HepG2 (cell line): Measurements from ENCODE around the gene TLR5. TPM values are rescaled to one million over a fixed set of nuclear protein-coding genes. Genes with fewer than 3 reads are reported as not detected.

ENCODE experiments used
- ATAC-seq: fragments of 200-7000 bp; cut with Tn5 transposase; 3 replicates; pipeline ENCODE4 v1.9.1; 2020; ENCODE audit warnings: mild to moderate bottlenecking, moderate library complexity
- BruUV-seq: library from RNA; stranded (reverse); fragments of 400-500 nt; replicated peaks from 2 replicates; lab custom pipeline; 2021; lab: Mats Ljungman, UMichigan
- CTCF ChIA-PET: fragments of 300-600 bp; formaldehyde crosslinking; extraction: SDS; loops from one replicate; lab custom pipeline; 2021; ENCODE audit warnings: low total read pairs, inconsistent platforms, low intra/inter-chr PET ratio; lab: Yijun Ruan, JAX
- POLR2A ChIA-PET: fragments of 350-600 bp; sonication (Branson Sonifier 250); formaldehyde crosslinking; loops from one replicate; lab custom pipeline; 2020; ENCODE audit warnings: antibody characterized with exemption, inconsistent platforms; lab: Yijun Ruan, JAX
- DNase-seq: peaks from one replicate; pipeline ENCODE4 v3.0.0-alpha.2; 2015; ENCODE audit warnings: low spot score
- FAIRE-seq: peaks from 3 replicates; lab custom pipeline; 2011; peaks lifted over from hg19 to GRCh38; lab: Jason Lieb, UNC
- H2AFZ ChIP-seq: one replicate; pipeline ENCODE4 v1.6.1; 2011; ENCODE audit warnings: low read length, inconsistent platforms
- H3K27ac ChIP-seq: fragments of 300-600 bp; 3 replicates; pipeline ENCODE4 v1.8.0; 2011; ENCODE audit warnings: mixed run types, mild to moderate bottlenecking, mixed read lengths, low read length, inconsistent platforms; ENCODE audit not compliant: insufficient read depth; ENCODE audit errors: extremely low read length
- H3K27me3 ChIP-seq, 2 experiments: fragments of 200-600 bp in 1 of 2; 2 replicates in 1 of 2; 3 replicates in 1 of 2; pipeline versions ENCODE4 v1.6.0 to v1.8.0; 2011; ENCODE audit warnings: low read length in 2 of 2, mild to moderate bottlenecking in 2 of 2, moderate library complexity in 2 of 2, inconsistent platforms in 1 of 2; ENCODE audit not compliant: insufficient read depth in 2 of 2, control insufficient read depth in 1 of 2
- H3K36me3 ChIP-seq, 2 experiments: fragments of 200-600 bp in 1 of 2; replicated peaks in 1 of 2; 2 replicates in 1 of 2; 3 replicates in 1 of 2; pipeline versions ENCODE4 v1.5.1 to v1.8.0; 2011; ENCODE audit warnings: low read length in 2 of 2, inconsistent platforms in 1 of 2; ENCODE audit not compliant: insufficient read depth in 2 of 2, control insufficient read depth in 1 of 2
- H3K4me1 ChIP-seq: 2 replicates; pipeline ENCODE4 v1.5.1; 2012; ENCODE audit warnings: low read length, inconsistent platforms; ENCODE audit not compliant: insufficient read depth
- H3K4me2 ChIP-seq: 2 replicates; pipeline ENCODE4 v1.6.0; 2011; ENCODE audit warnings: low read depth, low read length, inconsistent platforms
- H3K4me3 ChIP-seq, 3 experiments: fragments of 200-600 bp in 1 of 3; sonication (generic), shearing (Covaris generic) in 1 of 3; replicated peaks in 1 of 3; 2 replicates each; pipeline ENCODE4 v1.5.1; 2011 to 2016; ENCODE audit warnings: low read length in 3 of 3, inconsistent platforms in 2 of 3, low read depth in 2 of 3, mild to moderate bottlenecking in 2 of 3, control low read depth in 1 of 3, mixed read lengths in 1 of 3; ENCODE audit not compliant: insufficient read depth in 1 of 3
- H3K79me2 ChIP-seq: one replicate; pipeline ENCODE4 v1.6.1; 2011; ENCODE audit warnings: low read length, inconsistent platforms; ENCODE audit not compliant: insufficient read depth
- H3K9ac ChIP-seq: 2 replicates; pipeline ENCODE4 v1.6.0; 2011; ENCODE audit warnings: mild to moderate bottlenecking, low read depth, low read length, inconsistent platforms; ENCODE audit not compliant: insufficient read depth
- H3K9me3 ChIP-seq: 2 replicates; pipeline ENCODE4 v1.5.1; 2012; ENCODE audit warnings: mild to moderate bottlenecking, low read length
- H4K20me1 ChIP-seq: 2 replicates; pipeline ENCODE4 v1.6.0; 2011; ENCODE audit warnings: inconsistent platforms, mild to moderate bottlenecking, low read length, moderate library complexity; ENCODE audit not compliant: insufficient read depth
- ATF1 ChIP-seq: IDR thresholded peaks from 2 replicates; pipeline ENCODE4 v1.6.1; 2016; ENCODE audit warnings: mild to moderate bottlenecking, control low read depth
- MBD4 ChIP-seq: IDR thresholded peaks from 2 replicates; pipeline ENCODE4 v1.6.1; 2012; ENCODE audit warnings: low read length, inconsistent platforms, borderline replicate concordance
- RORA ChIP-seq: sonication (generic); formaldehyde crosslinking; IDR thresholded peaks from 2 replicates; pipeline ENCODE4 v1.5.0; 2020; ENCODE audit warnings: mild to moderate bottlenecking, missing genetic modification reagents, moderate library complexity
- TGIF2 ChIP-seq: IDR thresholded peaks from 2 replicates; pipeline ENCODE4 v1.6.1; 2016; ENCODE audit warnings: control low read depth, missing compliant biosample characterization
- YEATS4 ChIP-seq: sonication (generic); formaldehyde crosslinking; IDR thresholded peaks from 2 replicates; pipeline ENCODE4 v1.4.0; 2020; ENCODE audit warnings: missing genetic modification reagents, borderline replicate concordance
- ZKSCAN1 ChIP-seq: fragments of 150-350 bp; IDR thresholded peaks from 2 replicates; pipeline ENCODE4 v1.6.1; 2014; ENCODE audit warnings: low read length
- ZNF24 ChIP-seq: fragments of 450-650 bp; IDR thresholded peaks from 2 replicates; pipeline ENCODE4 v1.6.1; 2017; ENCODE audit warnings: antibody characterized with exemption, mild to moderate bottlenecking
- ZNF275 ChIP-seq: sonication (generic); formaldehyde crosslinking; IDR thresholded peaks from 2 replicates; pipeline ENCODE4 v1.8.0; 2022; ENCODE audit warnings: missing genetic modification reagents, mild to moderate bottlenecking, inconsistent platforms, borderline replicate concordance
- ZNF331 ChIP-seq: sonication (generic); formaldehyde crosslinking; IDR thresholded peaks from 2 replicates; pipeline ENCODE4 v1.4.0; 2020; ENCODE audit warnings: missing genetic modification reagents
- WGBS: methylation state at CpG from one replicate; pipeline ENCODE4 v1.1.6; 2017; ENCODE audit warnings: low lambda C conversion rate; 5-methylcytosine and 5-hydroxymethylcytosine counted together
- in situ Hi-C: cut with HindIII; loops from 2 replicates; pipeline ENCODE4 v1.10.0; 2017; ENCODE audit warnings: low pct_unique_long_range_greater_than_20kb; ENCODE audit not compliant: extremely low pct_ligation_motif_present
- intact Hi-C: fragments of 100-400 bp; cut with micrococcal nuclease; formaldehyde crosslinking; loops from one replicate; pipeline ENCODE4 v1.10.0; 2022; ENCODE audit not compliant: unreplicated experiment
- polyA plus RNA-seq, 8 experiments: library from polyadenylated mRNA; depleted of rRNA in 3 of 8; stranded (reverse) in 7 of 8; unstranded in 1 of 8; fragments of >200 nt; fragmentation: Illumina TruSeq in 4 of 8; extraction: Trizol in 4 of 8; gene quantifications; 2 replicates each; pipeline versions ENCODE4 v1.2.1 to v1.2.3, GENCODE V29; 2011 to 2016; ENCODE audit warnings: low read depth in 4 of 8, missing spikeins in 1 of 8, mixed read lengths in 1 of 8; ENCODE audit not compliant: insufficient read depth in 1 of 8
- total RNA-seq, 5 experiments: library from RNA; depleted of rRNA; stranded (reverse); fragments of >200 nt; fragmentation: Illumina TruSeq; extraction: Trizol; gene quantifications; 2 replicates each; pipeline ENCODE4 v1.2.3, GENCODE V29; 2016; ENCODE audit warnings: low read depth in 1 of 5
- TF ChIP-seq, protein P1 (sequence below): sonication (generic); formaldehyde crosslinking; IDR thresholded peaks from 2 replicates; pipeline ENCODE4 v1.9.0; 2021; ENCODE audit warnings: missing genetic modification reagents, mild to moderate bottlenecking, borderline replicate concordance
- TF ChIP-seq, protein P2 (sequence below): sonication (generic); formaldehyde crosslinking; IDR thresholded peaks from 2 replicates; pipeline ENCODE4 v1.5.0; 2020; ENCODE audit warnings: missing genetic modification reagents, mild to moderate bottlenecking, borderline replicate concordance

Gene TLR5
- total and polyA plus RNA-seq, 2 of the 13 experiments (the other 11 are each of a cell fraction or from before 2014, with no cell fraction given): not detected

DNA sequence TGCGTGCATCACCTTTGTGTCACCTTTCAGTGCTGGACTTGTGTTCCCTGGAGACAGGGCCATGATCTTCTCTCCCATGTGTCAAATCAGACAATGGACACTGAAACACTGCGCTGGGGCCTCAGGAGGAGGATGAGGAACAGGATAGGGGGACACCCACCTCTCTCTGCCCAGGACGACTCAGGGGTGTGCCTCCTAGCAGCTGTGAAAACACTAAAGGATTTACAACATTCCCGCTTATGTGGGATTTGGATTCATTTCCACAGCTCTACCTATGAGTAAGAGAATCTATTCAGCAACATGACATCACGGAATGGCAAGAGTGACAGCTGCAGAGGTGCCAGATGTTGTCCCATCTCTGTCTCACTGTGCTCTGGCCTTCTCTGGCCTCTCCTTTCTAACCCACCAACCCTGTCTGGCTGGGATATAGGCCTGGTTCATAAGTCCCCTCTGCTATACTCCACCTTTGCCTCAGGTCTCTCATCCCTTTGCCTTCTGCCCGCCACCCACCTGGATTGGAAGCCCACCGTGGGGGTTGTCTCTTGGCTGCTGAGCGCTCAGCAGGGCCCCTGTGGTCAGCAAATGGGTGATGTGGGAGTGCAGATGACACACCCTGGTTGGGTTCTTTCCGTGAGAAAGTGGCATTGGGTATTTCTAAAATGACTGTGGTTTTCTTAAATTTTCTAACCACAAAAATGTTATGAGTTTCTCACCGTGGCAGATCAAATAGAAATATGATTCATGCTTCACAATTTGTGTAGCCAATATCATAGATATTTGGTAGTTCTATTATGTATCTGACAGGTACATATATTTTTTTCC lies 47.1 kb upstream of the TLR5 start:
- 9% methylated on average over 8 of the region's 10 CpGs for WGBS
- no peak overlapping the region for H3K27ac ChIP-seq
- H3K9me3 ChIP-seq: no peaks in the 10 kb centered on the region
- H3K79me2 ChIP-seq: no peaks in the 10 kb centered on the region
- DNase-seq (no peak), ATAC-seq (no peak), FAIRE-seq (no peak)
- in situ Hi-C loops: no loop called here
- peaks cover 2 to 10% of the 10 kb centered on the region in 2 experiments; a peak in 2 of 5 replicates for H3K27me3 ChIP-seq
- no peak overlapping the region for H3K4me2 ChIP-seq
- no peak overlapping the region for H2AFZ ChIP-seq
- H3K9ac ChIP-seq: no peak overlapping the region
- ChIA-PET CTCF (no interaction called here), POLR2A (no interaction called here)
- H3K4me3 ChIP-seq: no peak overlapping the region
- no TSS peak for BruUV-seq
- H3K36me3 ChIP-seq: no peaks in the 10 kb centered on the region
- TF ChIP-seq ZNF275 (CRISPR knock-in tag) (no peak), ZKSCAN1 (no peak), ATF1 (CRISPR knock-in tag) (no peak), MBD4 (no peak), ZNF331 (CRISPR knock-in tag) (no peak), TGIF2 (CRISPR knock-in tag) (no peak), YEATS4 (CRISPR knock-in tag) (no peak), RORA (CRISPR knock-in tag) (no peak), ZNF24 (no peak)
- TF ChIP-seq, protein P1, sequence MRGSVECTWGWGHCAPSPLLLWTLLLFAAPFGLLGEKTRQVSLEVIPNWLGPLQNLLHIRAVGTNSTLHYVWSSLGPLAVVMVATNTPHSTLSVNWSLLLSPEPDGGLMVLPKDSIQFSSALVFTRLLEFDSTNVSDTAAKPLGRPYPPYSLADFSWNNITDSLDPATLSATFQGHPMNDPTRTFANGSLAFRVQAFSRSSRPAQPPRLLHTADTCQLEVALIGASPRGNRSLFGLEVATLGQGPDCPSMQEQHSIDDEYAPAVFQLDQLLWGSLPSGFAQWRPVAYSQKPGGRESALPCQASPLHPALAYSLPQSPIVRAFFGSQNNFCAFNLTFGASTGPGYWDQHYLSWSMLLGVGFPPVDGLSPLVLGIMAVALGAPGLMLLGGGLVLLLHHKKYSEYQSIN (CRISPR knock-in tag): no peak
- TF ChIP-seq, protein P2, sequence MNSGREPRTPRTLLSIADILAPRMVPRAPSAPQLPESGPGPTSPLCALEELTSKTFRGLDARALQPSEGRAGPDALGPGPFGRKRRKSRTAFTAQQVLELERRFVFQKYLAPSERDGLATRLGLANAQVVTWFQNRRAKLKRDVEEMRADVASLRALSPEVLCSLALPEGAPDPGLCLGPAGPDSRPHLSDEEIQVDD (CRISPR knock-in tag): no peak
- H3K4me1 ChIP-seq: no peaks in the 10 kb centered on the region
- intact Hi-C loops: no loop called here
- H4K20me1 ChIP-seq: no peaks in the 10 kb centered on the region
